B cell (primary cell): Measurements from ENCODE around the gene KLHL6.

ENCODE experiments used
- EZH2 ChIP-seq: IDR thresholded peaks from 2 replicates; pipeline ENCODE4 v1.6.1; 2012; ENCODE audit warnings: borderline replicate concordance, low read depth, mild to moderate bottlenecking, moderate library complexity, low read length; ENCODE audit not compliant: insufficient read depth, poor library complexity, severe bottlenecking
- TF ChIP-seq, protein P1 (sequence below): fragments of 200-600 bp; IDR thresholded peaks from one replicate; pipeline ENCODE4 v1.8.0; 2022; ENCODE audit warnings: antibody characterized with exemption, mild to moderate bottlenecking

DNA sequence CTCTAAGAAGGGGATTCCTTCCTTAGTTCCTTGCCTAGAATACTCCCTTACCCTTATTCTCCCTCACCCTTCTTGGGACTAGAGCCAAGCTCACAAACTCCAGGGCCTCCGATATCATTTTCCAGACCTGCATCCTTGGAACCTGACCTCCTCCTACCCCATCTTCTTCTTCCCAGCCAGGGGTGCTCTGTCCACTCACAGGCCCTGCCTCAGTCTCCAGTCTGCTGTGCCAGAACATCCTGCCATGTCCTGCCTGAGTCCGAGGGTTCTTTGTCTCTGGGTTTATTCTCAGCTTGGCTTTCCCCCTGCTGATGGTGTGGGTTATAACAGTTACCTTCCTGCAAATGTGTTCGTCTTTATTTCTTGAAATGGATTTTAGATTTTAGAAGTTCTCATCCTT is 67.2 kb downstream of the KLHL6 start:
- TF ChIP-seq, protein P1, sequence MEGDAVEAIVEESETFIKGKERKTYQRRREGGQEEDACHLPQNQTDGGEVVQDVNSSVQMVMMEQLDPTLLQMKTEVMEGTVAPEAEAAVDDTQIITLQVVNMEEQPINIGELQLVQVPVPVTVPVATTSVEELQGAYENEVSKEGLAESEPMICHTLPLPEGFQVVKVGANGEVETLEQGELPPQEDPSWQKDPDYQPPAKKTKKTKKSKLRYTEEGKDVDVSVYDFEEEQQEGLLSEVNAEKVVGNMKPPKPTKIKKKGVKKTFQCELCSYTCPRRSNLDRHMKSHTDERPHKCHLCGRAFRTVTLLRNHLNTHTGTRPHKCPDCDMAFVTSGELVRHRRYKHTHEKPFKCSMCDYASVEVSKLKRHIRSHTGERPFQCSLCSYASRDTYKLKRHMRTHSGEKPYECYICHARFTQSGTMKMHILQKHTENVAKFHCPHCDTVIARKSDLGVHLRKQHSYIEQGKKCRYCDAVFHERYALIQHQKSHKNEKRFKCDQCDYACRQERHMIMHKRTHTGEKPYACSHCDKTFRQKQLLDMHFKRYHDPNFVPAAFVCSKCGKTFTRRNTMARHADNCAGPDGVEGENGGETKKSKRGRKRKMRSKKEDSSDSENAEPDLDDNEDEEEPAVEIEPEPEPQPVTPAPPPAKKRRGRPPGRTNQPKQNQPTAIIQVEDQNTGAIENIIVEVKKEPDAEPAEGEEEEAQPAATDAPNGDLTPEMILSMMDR = no peak
- no peak for TF ChIP-seq EZH2
